HepG2 (cell line): ENCODE measurements around the gene KIF19. TPM values are rescaled to one million over a fixed set of nuclear protein-coding genes. Genes with fewer than 3 reads are reported as not detected.

Source experiments
- CBX5 ChIP-seq: sonication (generic); formaldehyde crosslinking; IDR thresholded peaks from 2 replicates; pipeline ENCODE4 v1.4.0; 2020; ENCODE audit warnings: missing genetic modification reagents, borderline replicate concordance
- FLYWCH1 ChIP-seq: sonication (generic); formaldehyde crosslinking; IDR thresholded peaks from 2 replicates; pipeline ENCODE4 v1.8.1; 2023; ENCODE audit warnings: mild to moderate bottlenecking, missing genetic modification reagents
- HHEX ChIP-seq: IDR thresholded peaks from 2 replicates; pipeline ENCODE4 v1.6.1; 2016; ENCODE audit warnings: control low read depth
- HIVEP1 ChIP-seq: sonication (generic); formaldehyde crosslinking; IDR thresholded peaks from 2 replicates; pipeline ENCODE4 v1.4.0; 2020; ENCODE audit warnings: mild to moderate bottlenecking, missing genetic modification reagents
- HOXA7 ChIP-seq: sonication (generic); formaldehyde crosslinking; IDR thresholded peaks from 2 replicates; pipeline ENCODE4 v1.8.1; 2022; ENCODE audit warnings: mild to moderate bottlenecking, missing genetic modification reagents, moderate library complexity
- JUN ChIP-seq: sonication (generic); formaldehyde crosslinking; IDR thresholded peaks from 2 replicates; pipeline ENCODE4 v1.4.0; 2020; ENCODE audit warnings: mild to moderate bottlenecking, missing genetic modification reagents
- LCORL ChIP-seq, 2 experiments: fragments of 450-650 bp in 1 of 2; sonication (generic) in 1 of 2; formaldehyde crosslinking in 1 of 2; IDR thresholded peaks; 2 replicates each; pipeline versions ENCODE4 v1.5.0 to v1.6.1; 2017 to 2020; ENCODE audit warnings: antibody characterized with exemption in 1 of 2, missing genetic modification reagents in 1 of 2
- POLR2AphosphoS2 ChIP-seq: IDR thresholded peaks from 2 replicates; pipeline ENCODE4 v1.6.1; 2011; ENCODE audit warnings: low read depth, low read length, improper control_type of control experiment
- PPARG ChIP-seq: conservative IDR thresholded peaks from 2 replicates; pipeline ENCODE4 v1.6.1; 2016; ENCODE audit warnings: missing biosample characterization, missing genetic modification reagents
- PTBP1 ChIP-seq: fragments of 200-400 bp; formaldehyde crosslinking; IDR thresholded peaks from 2 replicates; pipeline ENCODE4 v1.6.1; 2018; ENCODE audit warnings: low read length, low read depth; ENCODE audit not compliant: poor library complexity, severe bottlenecking
- RNF2 ChIP-seq: fragments of 450-650 bp; conservative IDR thresholded peaks from 2 replicates; pipeline ENCODE4 v1.6.1; 2016; ENCODE audit warnings: low read depth
- SIX4 ChIP-seq: sonication (generic); formaldehyde crosslinking; IDR thresholded peaks from 2 replicates; pipeline ENCODE4 v1.4.0; 2020; ENCODE audit warnings: missing genetic modification reagents
- SMAD3 ChIP-seq: sonication (generic); formaldehyde crosslinking; IDR thresholded peaks from 2 replicates; pipeline ENCODE4 v1.4.0; 2020; ENCODE audit warnings: missing genetic modification reagents
- TEAD3 ChIP-seq: optimal IDR thresholded peaks from 2 replicates; pipeline ENCODE3; 2016; ENCODE audit warnings: borderline replicate concordance
- TP53 ChIP-seq: sonication (generic); formaldehyde crosslinking; conservative IDR thresholded peaks from 2 replicates; pipeline ENCODE4 v1.4.0; 2020; ENCODE audit warnings: missing genetic modification reagents
- ZNF251 ChIP-seq: sonication (generic); formaldehyde crosslinking; IDR thresholded peaks from 2 replicates; pipeline ENCODE4 v1.9.0; 2021; ENCODE audit warnings: mild to moderate bottlenecking, missing genetic modification reagents
- ZNF747 ChIP-seq: sonication (generic); formaldehyde crosslinking; IDR thresholded peaks from 2 replicates; pipeline ENCODE4 v1.8.1; 2023; ENCODE audit warnings: missing genetic modification reagents, mild to moderate bottlenecking, borderline replicate concordance
- ZNF780A ChIP-seq: sonication (generic); formaldehyde crosslinking; IDR thresholded peaks from 2 replicates; pipeline ENCODE4 v1.8.0; 2022; ENCODE audit warnings: mild to moderate bottlenecking, missing genetic modification reagents, moderate library complexity
- ZSCAN25 ChIP-seq: sonication (generic); formaldehyde crosslinking; IDR thresholded peaks from 2 replicates; pipeline ENCODE4 v1.8.0; 2022; ENCODE audit warnings: mild to moderate bottlenecking, missing genetic modification reagents
- polyA plus RNA-seq, 8 experiments: library from polyadenylated mRNA; depleted of rRNA in 3 of 8; stranded (reverse) in 7 of 8; unstranded in 1 of 8; fragments of >200 nt; fragmentation: Illumina TruSeq in 4 of 8; extraction: Trizol in 4 of 8; gene quantifications; 2 replicates each; pipeline versions ENCODE4 v1.2.1 to v1.2.3, GENCODE V29; 2011 to 2016; ENCODE audit warnings: low read depth in 4 of 8, missing spikeins in 1 of 8, mixed read lengths in 1 of 8; ENCODE audit not compliant: insufficient read depth in 1 of 8
- total RNA-seq, 5 experiments: library from RNA; depleted of rRNA; stranded (reverse); fragments of >200 nt; fragmentation: Illumina TruSeq; extraction: Trizol; gene quantifications; 2 replicates each; pipeline ENCODE4 v1.2.3, GENCODE V29; 2016; ENCODE audit warnings: low read depth in 1 of 5
- TF ChIP-seq, protein P1 (sequence below): IDR thresholded peaks from 2 replicates; pipeline ENCODE4 v1.6.1; 2012; ENCODE audit warnings: inconsistent platforms
- TF ChIP-seq, protein P2 (sequence below): sonication (generic); formaldehyde crosslinking; IDR thresholded peaks from 2 replicates; pipeline ENCODE4 v1.4.0; 2020; ENCODE audit warnings: low read depth, mild to moderate bottlenecking, missing genetic modification reagents
- TF ChIP-seq, protein P3 (sequence below): sonication (generic); formaldehyde crosslinking; conservative IDR thresholded peaks from 2 replicates; pipeline ENCODE4 v1.8.0; 2022; ENCODE audit warnings: low read depth, missing genetic modification reagents
- TF ChIP-seq, protein P4 (sequence below): sonication (generic); formaldehyde crosslinking; IDR thresholded peaks from 2 replicates; pipeline ENCODE4 v1.4.0; 2020; ENCODE audit warnings: missing genetic modification reagents, borderline replicate concordance
- TF ChIP-seq, protein P5 (sequence below): sonication (generic); formaldehyde crosslinking; IDR thresholded peaks from 2 replicates; pipeline ENCODE4 v1.4.0; 2020; ENCODE audit warnings: missing genetic modification reagents, mild to moderate bottlenecking, borderline replicate concordance

KIF19 gene
- total and polyA plus RNA-seq, 2 of the 13 experiments (the other 11 are each of a cell fraction or from before 2014, with no cell fraction given), result not detected

DNA sequence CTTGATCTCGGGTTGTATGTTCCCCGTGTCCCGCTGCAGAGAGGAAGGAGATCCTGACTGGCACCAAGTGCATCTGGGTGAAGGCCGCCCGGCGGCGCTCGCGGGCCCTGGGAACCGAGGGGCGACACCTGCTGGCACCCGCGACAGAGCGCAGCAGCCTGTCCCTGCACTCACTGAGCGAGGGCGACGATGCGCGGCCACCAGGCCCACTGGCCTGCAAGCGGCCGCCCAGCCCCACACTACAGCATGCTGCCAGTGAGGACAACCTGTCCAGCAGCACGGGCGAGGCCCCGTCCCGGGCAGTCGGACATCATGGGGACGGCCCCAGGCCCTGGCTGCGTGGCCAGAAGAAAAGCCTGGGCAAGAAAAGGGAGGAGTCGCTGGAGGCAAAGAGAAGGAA, 28.1 kb downstream of the KIF19 start (continued):
- TF ChIP-seq POLR2AphosphoS2 (no peak), JUN (CRISPR knock-in tag) (no peak), PTBP1 (no peak), LCORL (IDR thresholded peaks at IDR 0.05) (no peak), LCORL (CRISPR knock-in tag; IDR thresholded peaks at IDR 0.05) (peak; percentile 50; the same call in 1 of the 2 replicates), RNF2 (no peak), ZSCAN25 (no peak), CBX5 (CRISPR knock-in tag) (no peak), ZNF747 (CRISPR knock-in tag) (no peak), ZNF780A (no peak), SMAD3 (CRISPR knock-in tag) (0 out of 2 replicates have a peak, but pooled peaks have one; percentile 26), PPARG (CRISPR knock-in tag) (0 out of 2 replicates have a peak, but pooled peaks have one; percentile 52), ZNF251 (CRISPR knock-in tag) (no peak), TP53 (CRISPR knock-in tag) (no peak), HHEX (CRISPR knock-in tag) (no peak), SIX4 (CRISPR knock-in tag) (no peak), HOXA7 (CRISPR knock-in tag) (no peak), HIVEP1 (CRISPR knock-in tag) (no peak), FLYWCH1 (CRISPR knock-in tag) (no peak), TEAD3 (CRISPR knock-in tag) (peak; percentile 58)
- TF ChIP-seq, protein P1, sequence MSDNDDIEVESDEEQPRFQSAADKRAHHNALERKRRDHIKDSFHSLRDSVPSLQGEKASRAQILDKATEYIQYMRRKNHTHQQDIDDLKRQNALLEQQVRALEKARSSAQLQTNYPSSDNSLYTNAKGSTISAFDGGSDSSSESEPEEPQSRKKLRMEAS, result 0 out of 2 replicates have a peak, but pooled peaks have one; percentile 51
- TF ChIP-seq, protein P2, sequence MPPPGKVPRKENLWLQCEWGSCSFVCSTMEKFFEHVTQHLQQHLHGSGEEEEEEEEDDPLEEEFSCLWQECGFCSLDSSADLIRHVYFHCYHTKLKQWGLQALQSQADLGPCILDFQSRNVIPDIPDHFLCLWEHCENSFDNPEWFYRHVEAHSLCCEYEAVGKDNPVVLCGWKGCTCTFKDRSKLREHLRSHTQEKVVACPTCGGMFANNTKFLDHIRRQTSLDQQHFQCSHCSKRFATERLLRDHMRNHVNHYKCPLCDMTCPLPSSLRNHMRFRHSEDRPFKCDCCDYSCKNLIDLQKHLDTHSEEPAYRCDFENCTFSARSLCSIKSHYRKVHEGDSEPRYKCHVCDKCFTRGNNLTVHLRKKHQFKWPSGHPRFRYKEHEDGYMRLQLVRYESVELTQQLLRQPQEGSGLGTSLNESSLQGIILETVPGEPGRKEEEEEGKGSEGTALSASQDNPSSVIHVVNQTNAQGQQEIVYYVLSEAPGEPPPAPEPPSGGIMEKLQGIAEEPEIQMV (CRISPR knock-in tag), result 0 out of 2 replicates have a peak, but pooled peaks have one; percentile 51
- TF ChIP-seq, protein P3, sequence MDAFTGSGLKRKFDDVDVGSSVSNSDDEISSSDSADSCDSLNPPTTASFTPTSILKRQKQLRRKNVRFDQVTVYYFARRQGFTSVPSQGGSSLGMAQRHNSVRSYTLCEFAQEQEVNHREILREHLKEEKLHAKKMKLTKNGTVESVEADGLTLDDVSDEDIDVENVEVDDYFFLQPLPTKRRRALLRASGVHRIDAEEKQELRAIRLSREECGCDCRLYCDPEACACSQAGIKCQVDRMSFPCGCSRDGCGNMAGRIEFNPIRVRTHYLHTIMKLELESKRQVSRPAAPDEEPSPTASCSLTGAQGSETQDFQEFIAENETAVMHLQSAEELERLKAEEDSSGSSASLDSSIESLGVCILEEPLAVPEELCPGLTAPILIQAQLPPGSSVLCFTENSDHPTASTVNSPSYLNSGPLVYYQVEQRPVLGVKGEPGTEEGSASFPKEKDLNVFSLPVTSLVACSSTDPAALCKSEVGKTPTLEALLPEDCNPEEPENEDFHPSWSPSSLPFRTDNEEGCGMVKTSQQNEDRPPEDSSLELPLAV (CRISPR knock-in tag), result no peak
- TF ChIP-seq, protein P4, sequence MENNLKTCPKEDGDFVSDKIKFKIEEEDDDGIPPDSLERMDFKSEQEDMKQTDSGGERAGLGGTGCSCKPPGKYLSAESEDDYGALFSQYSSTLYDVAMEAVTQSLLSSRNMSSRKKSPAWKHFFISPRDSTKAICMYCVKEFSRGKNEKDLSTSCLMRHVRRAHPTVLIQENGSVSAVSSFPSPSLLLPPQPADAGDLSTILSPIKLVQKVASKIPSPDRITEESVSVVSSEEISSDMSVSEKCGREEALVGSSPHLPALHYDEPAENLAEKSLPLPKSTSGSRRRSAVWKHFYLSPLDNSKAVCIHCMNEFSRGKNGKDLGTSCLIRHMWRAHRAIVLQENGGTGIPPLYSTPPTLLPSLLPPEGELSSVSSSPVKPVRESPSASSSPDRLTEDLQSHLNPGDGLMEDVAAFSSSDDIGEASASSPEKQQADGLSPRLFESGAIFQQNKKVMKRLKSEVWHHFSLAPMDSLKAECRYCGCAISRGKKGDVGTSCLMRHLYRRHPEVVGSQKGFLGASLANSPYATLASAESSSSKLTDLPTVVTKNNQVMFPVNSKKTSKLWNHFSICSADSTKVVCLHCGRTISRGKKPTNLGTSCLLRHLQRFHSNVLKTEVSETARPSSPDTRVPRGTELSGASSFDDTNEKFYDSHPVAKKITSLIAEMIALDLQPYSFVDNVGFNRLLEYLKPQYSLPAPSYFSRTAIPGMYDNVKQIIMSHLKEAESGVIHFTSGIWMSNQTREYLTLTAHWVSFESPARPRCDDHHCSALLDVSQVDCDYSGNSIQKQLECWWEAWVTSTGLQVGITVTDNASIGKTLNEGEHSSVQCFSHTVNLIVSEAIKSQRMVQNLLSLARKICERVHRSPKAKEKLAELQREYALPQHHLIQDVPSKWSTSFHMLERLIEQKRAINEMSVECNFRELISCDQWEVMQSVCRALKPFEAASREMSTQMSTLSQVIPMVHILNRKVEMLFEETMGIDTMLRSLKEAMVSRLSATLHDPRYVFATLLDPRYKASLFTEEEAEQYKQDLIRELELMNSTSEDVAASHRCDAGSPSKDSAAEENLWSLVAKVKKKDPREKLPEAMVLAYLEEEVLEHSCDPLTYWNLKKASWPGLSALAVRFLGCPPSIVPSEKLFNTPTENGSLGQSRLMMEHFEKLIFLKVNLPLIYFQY (CRISPR knock-in tag), result peak; percentile 41; the same call in 1 of the 2 replicates
- TF ChIP-seq, protein P5, sequence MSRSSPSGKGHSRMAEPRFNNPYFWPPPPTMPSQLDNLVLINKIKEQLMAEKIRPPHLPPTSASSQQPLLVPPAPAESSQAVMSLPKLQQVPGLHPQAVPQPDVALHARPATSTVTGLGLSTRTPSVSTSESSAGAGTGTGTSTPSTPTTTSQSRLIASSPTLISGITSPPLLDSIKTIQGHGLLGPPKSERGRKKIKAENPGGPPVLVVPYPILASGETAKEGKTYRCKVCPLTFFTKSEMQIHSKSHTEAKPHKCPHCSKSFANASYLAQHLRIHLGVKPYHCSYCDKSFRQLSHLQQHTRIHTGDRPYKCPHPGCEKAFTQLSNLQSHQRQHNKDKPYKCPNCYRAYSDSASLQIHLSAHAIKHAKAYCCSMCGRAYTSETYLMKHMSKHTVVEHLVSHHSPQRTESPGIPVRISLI, result no peak
